ENCODE results near the gene SEMA6D. TPM values are rescaled to one million over a fixed set of nuclear protein-coding genes. Genes with fewer than 3 reads are reported as not detected.

SEMA6D gene
- total RNA-seq, 1 experiment from 2014 or later = 3.7 TPM

GRCh38 chr15:47696351-47696750, 21.0 kb upstream of the SEMA6D start:
- Histone ChIP-seq H3K4me3 (no peak overlapping the region), H3K27me3 (replicated peaks) (no peaks in the 10 kb centered on the region), H3K4me1 (replicated peaks) (no peaks in the 10 kb centered on the region), H3K9me3 (replicated peaks) (no peaks in the 10 kb centered on the region), H3K27ac (no peak overlapping the region), H3K36me3 (no peaks in the 10 kb centered on the region)
- DNase-seq (ENCODE audit: low read depth in 1 of 2, low spot score in 2 of 2) = no peak

GRCh38 chr15:47705281-47705997, 11.9 kb upstream of the SEMA6D start:
- Histone ChIP-seq H3K36me3 (no peaks in the 10 kb centered on the region), H3K27me3 (replicated peaks) (no peaks in the 10 kb centered on the region), H3K27ac (no peak overlapping the region), H3K4me3 (no peak overlapping the region), H3K4me1 (replicated peaks) (no peaks in the 10 kb centered on the region), H3K9me3 (replicated peaks) (no peaks in the 10 kb centered on the region)
- DNase-seq (ENCODE audit: low read depth in 1 of 2, low spot score in 2 of 2) = no peak

GRCh38 chr15:47707391-47707790, 9.9 kb upstream of the SEMA6D start:
- Histone ChIP-seq H3K4me3 (no peak overlapping the region), H3K36me3 (no peaks in the 10 kb centered on the region), H3K27me3 (replicated peaks) (no peaks in the 10 kb centered on the region), H3K27ac (no peak overlapping the region), H3K4me1 (replicated peaks) (no peaks in the 10 kb centered on the region), H3K9me3 (replicated peaks) (no peaks in the 10 kb centered on the region)
- no peak for DNase-seq (ENCODE audit: low read depth in 1 of 2, low spot score in 2 of 2)

- H3K9me3 ChIP-seq (replicated peaks) = no peaks in the 10 kb centered on the region
- H3K4me1 ChIP-seq (replicated peaks) = no peaks in the 10 kb centered on the region
- H3K27me3 ChIP-seq (replicated peaks) = no peaks in the 10 kb centered on the region
These were observed 8.9 kb upstream of the SEMA6D start for GRCh38 chr15:47708161-47708980.

GRCh38 chr15:47711655-47712054, 5.7 kb upstream of the SEMA6D start:
- Histone ChIP-seq H3K27me3 (replicated peaks) (no peaks in the 10 kb centered on the region), H3K27ac (no peak overlapping the region), H3K4me1 (replicated peaks) (peaks cover 3% of the 10 kb centered on the region; the same call in 1 of the 2 replicates), H3K9me3 (replicated peaks) (no peaks in the 10 kb centered on the region), H3K4me3 (no peak overlapping the region), H3K36me3 (no peaks in the 10 kb centered on the region)
- peak in 1 of 2 experiments; percentile 30 for DNase-seq (ENCODE audit: low read depth in 1 of 2, low spot score in 2 of 2)

More at GRCh38 chr15:47708161-47708980, 8.9 kb upstream of the SEMA6D start:
- H3K36me3 ChIP-seq = no peaks in the 10 kb centered on the region
- no peak overlapping the region for H3K4me3 ChIP-seq
- no peak for DNase-seq (ENCODE audit: low read depth in 1 of 2, low spot score in 2 of 2)
- no peak overlapping the region for H3K27ac ChIP-seq

GRCh38 chr15:47715402-47715801, 1.9 kb upstream of the SEMA6D start:
- no peaks in the 10 kb centered on the region for H3K36me3 ChIP-seq
- no peak for DNase-seq (ENCODE audit: low read depth in 1 of 2, low spot score in 2 of 2)
- H3K27ac ChIP-seq = no peak overlapping the region

GRCh38 chr15:47715856-47716445, 1.4 kb upstream of the SEMA6D start:
- DNase-seq (ENCODE audit: low read depth in 1 of 2, low spot score in 2 of 2) = no peak
- H3K36me3 ChIP-seq = no peaks in the 10 kb centered on the region
- H3K27me3 ChIP-seq (replicated peaks) = 0 out of 2 replicates have a peak, but pooled peaks cover 4% of the 10 kb centered on the region
- H3K4me3 ChIP-seq = no peak overlapping the region
- peaks cover 18% of the 10 kb centered on the region; the same call in 1 of the 2 replicates for H3K4me1 ChIP-seq (replicated peaks)
- no peak overlapping the region for H3K27ac ChIP-seq
- H3K9me3 ChIP-seq (replicated peaks) = no peaks in the 10 kb centered on the region

More at GRCh38 chr15:47715402-47715801, 1.9 kb upstream of the SEMA6D start:
- H3K27me3 ChIP-seq (replicated peaks) = 0 out of 2 replicates have a peak, but pooled peaks cover 4% of the 10 kb centered on the region
- H3K4me1 ChIP-seq (replicated peaks) = peaks cover 16% of the 10 kb centered on the region; the same call in 1 of the 2 replicates
- no peak overlapping the region for H3K4me3 ChIP-seq
- no peaks in the 10 kb centered on the region for H3K9me3 ChIP-seq (replicated peaks)

GRCh38 chr15:47716516-47716915, 789 bp upstream of the SEMA6D start:
- peak overlapping the region; percentile 62 for H3K4me3 ChIP-seq
- H3K9me3 ChIP-seq (replicated peaks) = no peaks in the 10 kb centered on the region
- 0 out of 2 replicates have a peak, but pooled peaks cover 4% of the 10 kb centered on the region for H3K27me3 ChIP-seq (replicated peaks)
- DNase-seq (ENCODE audit: low read depth in 1 of 2, low spot score in 2 of 2) = no peak
- peaks cover 18% of the 10 kb centered on the region; the same call in 1 of the 2 replicates for H3K4me1 ChIP-seq (replicated peaks)
- no peak overlapping the region for H3K27ac ChIP-seq
- H3K36me3 ChIP-seq = no peaks in the 10 kb centered on the region

- 0 out of 2 replicates have a peak, but pooled peaks cover 4% of the 10 kb centered on the region for H3K27me3 ChIP-seq (replicated peaks)
These were observed 1.5 kb downstream of the SEMA6D start for GRCh38 chr15:47718497-47719437.

GRCh38 chr15:47719730-47720129, 2.4 kb downstream of the SEMA6D start:
- Histone ChIP-seq H3K36me3 (no peaks in the 10 kb centered on the region), H3K4me3 (no peak overlapping the region), H3K27ac (no peak overlapping the region), H3K27me3 (replicated peaks) (0 out of 2 replicates have a peak, but pooled peaks cover 4% of the 10 kb centered on the region), H3K9me3 (replicated peaks) (no peaks in the 10 kb centered on the region), H3K4me1 (replicated peaks) (peaks cover 18% of the 10 kb centered on the region; the same call in 1 of the 2 replicates)
- DNase-seq (ENCODE audit: low read depth in 1 of 2, low spot score in 2 of 2) = no peak

More at GRCh38 chr15:47718497-47719437, 1.5 kb downstream of the SEMA6D start:
- Histone ChIP-seq H3K9me3 (replicated peaks) (no peaks in the 10 kb centered on the region), H3K27ac (no peak overlapping the region), H3K4me3 (peak overlapping the region; percentile 62), H3K4me1 (replicated peaks) (peaks cover 18% of the 10 kb centered on the region; the same call in 1 of the 2 replicates), H3K36me3 (no peaks in the 10 kb centered on the region)
- peak; percentile 37 to 52 for DNase-seq (ENCODE audit: low read depth in 1 of 2, low spot score in 2 of 2)

GRCh38 chr15:47720555-47720954, 3.2 kb downstream of the SEMA6D start:
- 0 out of 2 replicates have a peak, but pooled peaks cover 4% of the 10 kb centered on the region for H3K27me3 ChIP-seq (replicated peaks)
- H3K4me1 ChIP-seq (replicated peaks) = peaks cover 18% of the 10 kb centered on the region; the same call in 1 of the 2 replicates
- no peaks in the 10 kb centered on the region for H3K9me3 ChIP-seq (replicated peaks)
- DNase-seq (ENCODE audit: low read depth in 1 of 2, low spot score in 2 of 2) = no peak
- H3K36me3 ChIP-seq = no peaks in the 10 kb centered on the region
- no peak overlapping the region for H3K27ac ChIP-seq
- no peak overlapping the region for H3K4me3 ChIP-seq

GRCh38 chr15:47721676-47722075, 4.4 kb downstream of the SEMA6D start:
- Histone ChIP-seq H3K9me3 (replicated peaks) (no peaks in the 10 kb centered on the region), H3K4me1 (replicated peaks) (peaks cover 15% of the 10 kb centered on the region; the same call in 1 of the 2 replicates), H3K4me3 (no peak overlapping the region), H3K27me3 (replicated peaks) (0 out of 2 replicates have a peak, but pooled peaks cover 4% of the 10 kb centered on the region), H3K27ac (no peak overlapping the region), H3K36me3 (no peaks in the 10 kb centered on the region)
- DNase-seq (ENCODE audit: low read depth in 1 of 2, low spot score in 2 of 2) = no peak
